Melanocyte of skin (primary cell): ENCODE data around the gene PPP1R3F. TPM values are rescaled to one million over a fixed set of nuclear protein-coding genes. Genes with fewer than 3 reads are reported as not detected.

Experiments used
- total RNA-seq, 2 donors: library from RNA; depleted of rRNA; stranded (reverse); fragments of >200 nt; gene quantifications; 2 replicates each; pipeline ENCODE4 v1.2.3, GENCODE V29; 2012

Gene PPP1R3F, protein sequence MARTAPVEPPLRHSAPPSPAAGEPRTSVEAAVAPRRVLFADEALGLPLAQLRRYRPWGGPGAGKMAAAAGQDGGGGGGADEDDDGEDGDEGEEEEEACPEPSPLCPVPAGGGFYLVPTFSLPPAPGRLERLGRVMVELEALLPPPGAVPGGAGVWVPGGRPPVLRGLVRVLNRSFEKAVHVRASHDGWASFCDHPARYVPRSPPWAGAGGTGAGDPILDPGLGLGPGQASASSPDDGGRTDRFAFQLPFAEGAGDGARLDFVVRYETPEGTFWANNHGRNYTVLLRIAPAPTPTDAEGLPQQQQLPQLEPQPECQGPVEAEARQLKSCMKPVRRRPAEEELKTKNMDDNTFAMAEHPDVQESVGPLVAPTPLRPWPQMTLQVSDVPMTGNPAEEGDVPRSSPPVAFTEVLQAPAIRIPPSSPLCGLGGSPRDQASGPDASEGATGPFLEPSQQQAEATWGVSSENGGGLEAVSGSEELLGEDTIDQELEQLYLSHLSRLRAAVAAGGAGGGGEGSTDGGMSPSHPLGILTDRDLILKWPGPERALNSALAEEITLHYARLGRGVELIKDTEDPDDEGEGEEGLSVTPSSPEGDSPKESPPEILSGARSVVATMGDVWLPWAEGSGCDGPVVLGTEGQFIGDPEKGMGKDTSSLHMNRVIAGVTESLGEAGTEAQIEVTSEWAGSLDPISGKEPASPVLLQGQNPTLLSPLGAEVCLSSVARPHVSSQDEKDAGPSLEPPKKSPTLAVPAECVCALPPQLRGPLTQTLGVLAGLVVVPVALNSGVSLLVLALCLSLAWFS
- total RNA-seq: 1 to 10 TPM; 6.9 to 7.3 TPM

DNA sequence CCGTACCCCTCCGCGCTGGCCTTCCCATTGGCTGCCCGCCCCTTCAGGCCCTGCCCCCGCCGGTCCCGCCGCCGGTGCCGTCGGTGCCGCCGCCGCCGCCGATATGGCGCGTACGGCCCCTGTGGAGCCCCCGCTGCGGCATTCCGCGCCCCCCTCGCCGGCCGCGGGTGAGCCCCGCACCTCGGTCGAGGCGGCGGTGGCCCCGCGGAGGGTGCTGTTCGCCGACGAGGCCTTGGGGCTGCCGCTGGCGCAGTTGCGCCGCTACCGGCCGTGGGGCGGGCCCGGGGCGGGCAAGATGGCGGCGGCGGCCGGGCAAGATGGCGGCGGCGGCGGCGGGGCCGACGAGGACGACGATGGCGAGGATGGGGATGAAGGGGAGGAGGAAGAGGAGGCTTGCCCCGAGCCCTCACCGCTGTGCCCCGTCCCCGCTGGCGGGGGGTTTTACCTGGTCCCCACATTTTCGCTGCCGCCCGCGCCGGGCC lies at the start of gene PPP1R3F:
TSS of gene PPP1R3F (plus strand) at position 27 of the 482 bp plus-strand sequence. CDS start at position 104, 77 bp downstream.

DNA sequence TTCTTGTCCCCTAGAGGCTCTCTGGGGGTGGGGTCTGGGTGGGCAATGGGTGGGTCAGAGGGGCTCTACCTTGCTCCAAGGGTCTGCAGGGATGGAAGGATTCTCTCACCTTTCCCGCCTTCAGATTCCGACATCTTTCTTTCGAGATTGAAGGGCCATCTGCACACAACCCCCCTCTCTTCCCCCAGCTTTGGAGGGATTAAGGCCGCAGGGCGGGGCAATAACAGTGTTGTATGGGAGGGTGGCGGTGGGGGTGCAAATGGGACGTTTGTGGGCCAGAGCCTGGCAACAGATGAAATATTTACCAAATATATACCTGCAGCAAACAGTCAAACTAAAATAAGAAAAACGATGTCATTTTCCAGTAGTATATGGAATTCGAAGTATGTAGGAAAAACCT lies 36.4 kb upstream of the PPP1R3F start, which contains the start of gene CACNA1F:
TSS of gene CACNA1F (minus strand) at position 165 of the 400 bp plus-strand sequence. CDS start at position 134, 31 bp downstream.

DNA sequence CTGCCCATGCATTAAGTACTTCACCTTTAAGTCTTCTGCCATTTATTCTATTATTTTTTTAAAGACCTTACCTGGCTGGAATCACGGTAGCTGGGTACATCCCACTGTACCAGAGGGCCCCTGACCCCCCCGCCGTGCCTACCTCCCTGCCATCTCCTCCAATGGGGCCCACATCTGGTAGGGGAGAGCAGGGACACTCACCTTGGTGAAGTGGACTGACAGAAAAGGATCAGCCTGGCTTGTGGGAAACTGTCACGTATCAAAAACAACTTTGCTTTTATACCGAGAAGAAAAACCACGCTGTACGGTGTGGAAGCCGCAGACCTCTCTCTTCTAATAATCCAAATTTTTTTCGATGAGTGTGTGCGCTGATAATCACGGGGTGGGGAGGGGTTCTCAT lies 5.1 kb upstream of the PPP1R3F start, which contains the start of gene FOXP3:
TSS of gene FOXP3 (minus strand) at position 251 of the 400 bp plus-strand sequence. CDS start 6,205 bp downstream, outside the sequence.

DNA sequence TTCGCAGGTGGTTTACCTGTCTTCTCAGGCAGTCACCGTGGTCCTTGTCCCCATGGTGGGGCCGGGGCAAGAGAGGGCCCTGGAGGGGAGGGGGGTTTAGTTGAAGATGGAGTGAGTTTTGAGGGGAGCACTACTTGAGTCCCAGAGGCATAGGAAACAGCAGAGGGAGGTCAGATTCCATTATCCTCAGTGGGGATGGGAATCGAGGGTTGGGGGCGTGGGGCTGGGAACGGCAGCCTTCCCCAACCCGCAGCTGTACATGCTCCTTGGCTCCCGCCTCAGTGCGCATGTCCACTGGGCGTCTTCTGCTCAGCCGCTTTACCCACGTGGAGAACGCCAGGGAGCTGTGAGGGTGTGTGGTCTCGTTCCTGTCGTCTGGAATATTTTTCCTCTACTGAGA lies 33.8 kb downstream of the PPP1R3F start, which contains the start of gene GAGE10:
TSS of gene GAGE10 (plus strand) at position 301 of the 400 bp plus-strand sequence. CDS start 1,214 bp downstream, outside the sequence.

DNA sequence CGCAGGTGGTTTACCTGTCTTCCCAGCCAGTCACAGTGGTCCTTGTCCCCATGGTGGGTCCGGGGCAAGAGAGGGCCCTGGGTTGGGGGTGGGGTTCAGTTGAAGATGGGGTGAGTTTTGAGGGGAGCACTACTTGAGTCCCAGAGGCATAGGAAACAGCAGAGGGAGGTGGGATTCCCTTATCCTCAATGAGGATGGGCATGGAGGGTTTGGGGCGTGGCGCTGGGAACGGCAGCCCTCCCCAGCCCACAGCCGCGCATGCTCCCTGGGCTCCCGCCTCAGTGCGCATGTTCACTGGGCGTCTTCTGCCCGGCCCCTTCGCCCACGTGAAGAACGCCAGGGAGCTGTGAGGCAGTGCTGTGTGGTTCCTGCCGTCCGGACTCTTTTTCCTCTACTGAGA lies 52.1 kb downstream of the PPP1R3F start, which contains the start of gene GAGE12J:
TSS of gene GAGE12J (plus strand) at position 301 of the 400 bp plus-strand sequence. CDS start 1,157 bp downstream, outside the sequence.

DNA sequence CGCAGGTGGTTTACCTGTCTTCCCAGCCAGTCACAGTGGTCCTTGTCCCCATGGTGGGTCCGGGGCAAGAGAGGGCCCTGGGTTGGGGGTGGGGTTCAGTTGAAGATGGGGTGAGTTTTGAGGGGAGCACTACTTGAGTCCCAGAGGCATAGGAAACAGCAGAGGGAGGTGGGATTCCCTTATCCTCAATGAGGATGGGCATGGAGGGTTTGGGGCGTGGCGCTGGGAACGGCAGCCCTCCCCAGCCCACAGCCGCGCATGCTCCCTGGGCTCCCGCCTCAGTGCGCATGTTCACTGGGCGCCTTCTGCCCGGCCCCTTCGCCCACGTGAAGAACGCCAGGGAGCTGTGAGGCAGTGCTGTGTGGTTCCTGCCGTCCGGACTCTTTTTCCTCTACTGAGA lies 61.7 kb downstream of the PPP1R3F start, which contains the start of gene GAGE13:
TSS of gene GAGE13 (plus strand) at position 301 of the 400 bp plus-strand sequence. CDS start 1,156 bp downstream, outside the sequence.

Other genes starting within 250 kb of the PPP1R3F start
- gene TFE3, start 226.4 kb upstream of the PPP1R3F start, total RNA-seq: 10 to 100 TPM; 24.1 to 25.3 TPM
- 1 to 10 TPM in 1 of 2 donors, under 1 TPM in 1; 0.69 to 1.3 TPM for gene CCDC120, start 210.8 kb upstream of the PPP1R3F start, total RNA-seq
- gene PRAF2, start 195.8 kb upstream of the PPP1R3F start, total RNA-seq: 1 to 10 TPM; 7.7 to 7.9 TPM
- gene WDR45, start 189.9 kb upstream of the PPP1R3F start, total RNA-seq: 10 to 100 TPM; 44.3 to 47.8 TPM
- 10 to 100 TPM; 12.7 to 16.0 TPM for gene GPKOW, start 146.1 kb upstream of the PPP1R3F start, total RNA-seq
- gene MAGIX, start 107.0 kb upstream of the PPP1R3F start, total RNA-seq: 1 to 10 TPM; 1.7 to 3.1 TPM
- 10 to 100 TPM; 28.9 to 57.6 TPM for gene PLP2, start 97.9 kb upstream of the PPP1R3F start, total RNA-seq
- 1 to 10 TPM; 5.0 to 9.6 TPM for gene PRICKLE3, start 83.4 kb upstream of the PPP1R3F start, total RNA-seq
- 1 to 10 TPM; 1.3 to 2.1 TPM for gene SYP, start 69.6 kb upstream of the PPP1R3F start, total RNA-seq
- gene CACNA1F, start 36.5 kb upstream of the PPP1R3F start, total RNA-seq: under 1 TPM in 1 of 2 donors, not detected in 1; under 0.01 TPM
- gene CCDC22, start 34.3 kb upstream of the PPP1R3F start, total RNA-seq: 10 to 100 TPM; 16.0 to 18.6 TPM
- under 1 TPM in 1 of 2 donors, not detected in 1; 0.34 TPM for gene FOXP3, start 5.1 kb upstream of the PPP1R3F start, total RNA-seq
- not detected for gene GAGE10, start 33.9 kb downstream of the PPP1R3F start, total RNA-seq
- not detected for gene GAGE12J, start 52.2 kb downstream of the PPP1R3F start, total RNA-seq
- not detected for gene GAGE13, start 61.8 kb downstream of the PPP1R3F start, total RNA-seq